CD4-positive, alpha-beta T cell treated with Interleukin-4 for 1 hour (primary cell): ENCODE measurements around the gene CCBE1.

Experiments
- DNase-seq, 2 donors: peaks; one replicate each; pipeline ENCODE4 v3.0.0-alpha.2; 2020 to 2022

Gene CCBE1

DNA sequence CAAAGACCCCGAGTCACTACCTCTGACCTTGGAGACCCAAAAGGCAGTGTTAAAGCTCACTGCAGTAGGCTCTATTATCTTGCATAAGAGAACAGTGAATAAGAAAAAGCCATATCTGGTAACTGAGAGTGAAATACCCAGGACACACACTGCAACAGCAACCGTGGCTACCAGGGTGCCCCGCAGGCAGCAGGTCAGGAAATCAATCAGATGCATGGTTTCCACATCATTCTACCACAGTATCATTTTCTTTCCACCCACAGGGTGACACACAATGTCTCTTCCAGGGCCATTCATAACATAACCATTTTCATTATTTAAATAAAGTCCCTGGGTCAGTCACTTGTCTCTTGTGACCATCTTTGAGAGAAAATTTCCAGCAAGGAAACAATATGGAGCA lies 131.3 kb downstream of the CCBE1 start:
- DNase-seq, result no peak

DNA sequence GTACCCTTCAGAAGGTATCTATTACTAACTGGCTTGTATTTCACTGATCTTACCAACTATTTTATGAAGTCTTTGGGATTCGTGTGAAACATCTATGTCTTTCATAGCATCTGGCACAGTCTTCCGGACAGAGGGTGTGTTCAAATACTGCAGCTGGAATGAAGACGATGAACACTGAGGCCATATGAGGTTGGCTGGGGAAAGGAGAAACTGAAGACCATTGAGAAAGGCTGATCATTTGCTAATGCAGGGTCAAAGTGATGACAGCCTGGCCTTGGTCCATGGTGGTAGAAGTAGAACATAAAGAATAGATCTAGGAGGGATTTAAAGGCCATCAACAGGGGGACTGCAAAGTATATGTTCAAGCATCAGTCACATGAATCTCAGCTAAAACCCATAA lies 132.7 kb downstream of the CCBE1 start:
- no peak for DNase-seq

DNA sequence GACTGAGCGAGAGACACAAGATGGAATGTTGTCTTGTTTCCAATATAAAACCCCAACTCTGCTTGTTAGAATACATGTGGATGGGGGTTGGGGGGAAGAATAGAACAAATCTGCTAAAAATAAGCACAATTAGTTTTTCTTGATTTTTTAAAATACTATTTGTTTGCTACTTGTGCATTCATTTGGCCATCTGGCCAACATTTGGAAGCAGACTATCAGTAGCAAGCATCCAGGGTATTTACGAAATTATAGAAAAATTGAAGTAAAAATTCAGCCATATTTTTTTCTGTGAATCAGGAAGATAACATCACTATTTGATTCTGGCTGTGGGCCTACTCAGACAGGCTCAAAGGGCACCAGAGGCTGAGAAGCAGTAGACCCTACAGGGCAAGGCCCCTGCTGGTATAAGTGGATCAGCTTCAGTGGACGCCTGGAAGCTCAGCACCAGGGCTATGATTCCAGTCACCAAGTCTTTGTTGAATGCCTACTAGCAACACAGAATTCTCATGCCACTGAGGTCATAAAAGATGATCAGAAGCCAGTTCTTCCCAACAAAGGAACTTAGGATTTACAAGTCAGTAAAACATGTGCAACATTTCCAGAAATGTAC lies 133.9 kb downstream of the CCBE1 start:
- DNase-seq, result no peak

DNA sequence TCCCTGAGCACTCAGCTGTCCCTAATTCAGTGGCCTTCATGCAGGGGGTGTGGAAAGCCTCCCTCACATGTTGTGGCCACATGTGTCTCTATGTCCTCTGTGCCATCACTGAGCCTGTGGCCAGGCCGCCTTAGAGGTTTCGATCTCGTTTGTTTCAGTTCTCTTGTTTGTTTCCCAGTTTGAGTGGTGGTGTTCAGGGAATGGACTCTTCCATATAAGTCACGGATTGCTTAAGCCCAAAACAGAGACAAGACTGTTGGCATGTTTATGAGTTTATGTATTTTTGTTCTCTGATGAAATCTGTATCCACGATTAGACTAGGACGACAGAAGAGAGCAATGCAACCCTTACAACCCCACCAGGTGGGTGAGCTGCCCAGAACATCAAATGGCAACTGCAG lies 134.5 kb downstream of the CCBE1 start:
- DNase-seq, result no peak

DNA sequence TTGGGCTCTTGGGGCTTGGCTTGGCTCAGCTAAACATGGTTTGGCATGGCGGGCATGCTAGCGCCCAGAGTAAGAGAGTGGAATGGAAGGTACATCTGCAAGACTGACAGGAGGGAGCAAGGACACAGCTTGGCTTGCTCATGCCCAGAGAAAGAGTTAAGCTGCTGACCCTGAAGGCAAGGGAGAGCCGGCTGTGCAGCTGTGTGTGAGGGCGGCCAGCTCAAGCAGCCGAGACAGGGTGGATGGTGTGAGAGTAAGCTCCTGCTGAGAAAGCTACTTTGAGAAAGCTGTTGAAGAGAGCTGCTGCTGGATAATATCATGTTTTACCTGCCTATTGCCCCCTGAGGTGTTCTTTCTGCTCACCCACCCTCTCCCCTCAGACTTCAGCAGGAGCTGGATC lies 135.6 kb downstream of the CCBE1 start:
- DNase-seq, result no peak

DNA sequence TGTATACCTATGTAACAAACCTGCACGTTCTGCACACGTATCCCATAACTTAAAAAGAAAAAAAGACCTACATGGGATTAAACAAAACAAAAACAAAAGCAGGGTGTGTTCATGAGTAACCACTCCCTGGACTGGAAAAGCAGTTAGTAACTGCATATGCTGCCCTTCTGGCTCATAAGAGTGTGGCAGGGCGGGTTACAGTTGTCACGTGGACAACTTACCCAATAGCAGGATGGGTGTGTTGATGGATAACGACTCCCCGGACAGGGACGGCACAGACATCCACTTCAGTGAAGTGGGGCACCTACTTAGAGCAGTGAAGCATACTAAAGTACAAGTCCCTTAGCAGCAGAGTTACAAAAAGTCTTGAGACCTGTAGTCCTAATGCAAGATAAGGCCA lies 136.7 kb downstream of the CCBE1 start:
- no peak for DNase-seq

DNA sequence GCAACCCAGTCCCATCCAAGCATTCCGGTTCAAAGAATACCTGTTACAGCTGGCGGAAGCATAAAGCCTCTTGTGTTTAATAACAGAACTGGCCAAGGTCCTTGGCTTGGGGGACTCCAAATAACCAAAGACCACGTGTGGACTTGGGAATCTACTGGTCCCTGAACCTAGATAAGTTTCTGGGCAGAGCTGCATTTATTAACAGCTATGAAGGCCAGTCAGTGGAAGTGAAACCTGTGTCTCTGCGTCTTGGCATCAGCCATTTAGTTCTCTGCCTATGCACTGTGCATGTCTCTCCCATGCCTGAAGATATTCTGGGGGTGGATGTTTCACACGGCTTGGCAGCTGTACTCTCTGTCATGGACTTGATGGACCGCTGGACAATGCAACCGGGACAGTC lies 137.7 kb downstream of the CCBE1 start:
- DNase-seq, result no peak

DNA sequence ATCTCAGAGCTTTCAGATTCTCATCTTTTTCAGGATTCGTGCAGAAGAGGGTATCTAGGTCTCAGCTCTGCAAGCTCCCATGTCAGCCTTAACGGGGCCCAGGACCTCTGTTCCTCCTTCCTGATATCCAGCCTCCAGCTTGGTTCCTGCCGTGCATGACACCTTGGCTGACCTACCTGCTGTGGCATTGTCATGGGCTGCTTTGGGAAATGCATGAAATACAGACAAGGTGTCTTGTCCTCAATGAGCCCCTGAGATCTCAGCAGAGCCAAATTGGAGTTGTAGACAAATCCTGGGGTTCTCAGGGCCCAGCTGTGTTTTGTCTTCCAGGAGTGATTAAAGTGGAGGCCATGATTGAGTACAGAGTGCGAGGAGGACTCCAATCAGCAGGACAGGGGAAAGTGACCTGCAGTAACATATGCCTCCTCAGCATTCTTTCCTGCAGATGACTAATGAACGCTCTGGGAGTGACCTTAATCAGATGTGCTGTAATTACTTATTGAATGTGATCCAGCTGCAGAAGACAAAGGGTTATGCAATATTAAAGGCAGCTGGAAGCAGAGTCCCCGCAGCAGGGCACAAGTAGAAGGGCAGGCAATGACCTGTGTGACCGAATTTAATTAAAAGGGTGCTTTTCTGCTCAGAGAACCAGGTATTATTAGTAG lies 141.1 kb downstream of the CCBE1 start:
- no peak for DNase-seq

DNA sequence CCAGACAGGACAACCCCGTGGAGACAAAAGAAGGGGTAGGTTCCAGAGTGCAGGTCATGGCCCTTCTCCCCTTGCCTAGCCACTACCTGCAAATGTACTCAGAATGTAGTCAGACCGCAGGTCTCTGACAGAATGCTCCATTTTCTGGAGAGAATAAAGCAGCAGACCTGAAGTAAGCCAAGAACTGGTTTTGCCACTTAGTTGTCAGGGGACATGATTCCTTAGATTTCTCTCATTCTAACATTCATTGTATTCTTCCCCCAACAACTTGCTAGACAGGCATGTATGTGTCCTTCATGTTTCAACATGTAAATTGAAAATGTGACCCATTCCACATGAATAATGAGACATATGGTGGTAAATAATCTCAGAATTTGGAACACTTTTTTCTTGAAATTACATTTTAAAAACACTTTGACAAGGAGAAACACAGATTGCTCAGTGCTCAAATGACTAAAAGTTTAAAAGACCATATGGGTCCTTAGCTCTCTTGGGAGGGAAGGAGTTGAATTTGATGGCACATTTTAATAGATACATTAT lies 142.4 kb downstream of the CCBE1 start:
- no peak for DNase-seq

DNA sequence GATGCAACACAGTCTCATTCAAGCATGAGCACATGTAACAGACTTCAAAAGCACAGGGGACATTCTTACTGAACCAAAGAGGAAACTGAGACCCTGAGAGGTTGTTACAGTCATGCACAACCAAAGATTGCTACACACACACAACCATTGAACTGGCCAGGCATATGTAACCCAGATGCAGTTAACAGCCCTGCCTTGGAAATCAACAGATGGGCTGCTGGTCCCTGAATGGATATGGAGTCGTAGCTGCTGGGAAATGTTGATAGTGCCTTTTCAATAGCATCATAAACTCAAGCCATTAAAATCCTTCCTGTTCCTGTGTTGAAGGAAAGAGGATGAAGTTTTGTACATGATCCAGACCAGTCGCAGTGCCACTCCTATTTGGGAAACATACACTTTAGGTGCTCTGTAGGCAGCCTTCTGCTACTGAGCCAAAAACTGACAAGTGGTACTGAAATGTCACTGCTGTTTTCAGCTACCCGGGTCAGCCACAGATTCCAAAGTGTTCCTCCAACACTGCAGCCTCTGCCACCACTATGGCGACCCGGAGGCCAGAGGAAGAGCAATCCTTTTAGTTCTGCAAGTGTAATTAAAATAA lies 143.9 kb downstream of the CCBE1 start:
- no peak for DNase-seq

DNA sequence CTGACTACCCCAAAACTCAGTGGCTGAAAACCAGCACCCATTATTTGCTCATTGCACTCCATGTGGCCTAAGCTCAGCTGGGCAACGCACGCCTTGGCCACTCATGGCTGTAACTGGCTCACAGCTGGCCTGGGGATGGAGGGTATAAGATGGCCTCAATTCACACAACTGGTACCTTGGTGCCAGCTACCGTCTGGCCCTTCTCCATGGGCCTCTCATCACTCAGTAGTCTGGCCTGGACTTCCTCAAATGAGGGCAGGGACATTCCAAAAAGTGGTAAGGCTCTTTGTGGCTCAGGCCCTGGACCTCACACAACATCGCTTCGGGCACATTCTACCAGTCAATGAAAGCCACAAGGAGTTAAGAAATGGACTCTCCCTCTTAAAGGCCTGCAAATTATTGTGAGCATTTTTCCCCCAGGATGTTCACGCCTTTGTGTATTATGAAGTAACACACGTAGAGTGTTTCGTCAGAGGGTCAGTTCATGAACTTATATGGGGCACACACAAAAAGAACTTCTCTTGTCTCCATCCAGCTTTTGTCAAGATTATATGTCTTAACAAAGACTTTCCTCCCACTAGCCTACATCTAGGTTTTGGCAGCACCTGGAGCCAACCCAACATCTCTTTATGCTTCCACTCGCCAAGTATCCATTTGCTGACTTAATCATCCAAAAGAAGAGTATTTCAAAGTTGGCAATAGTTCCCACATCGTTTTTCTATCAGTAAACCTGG lies 145.2 kb downstream of the CCBE1 start:
- DNase-seq, result no peak

DNA sequence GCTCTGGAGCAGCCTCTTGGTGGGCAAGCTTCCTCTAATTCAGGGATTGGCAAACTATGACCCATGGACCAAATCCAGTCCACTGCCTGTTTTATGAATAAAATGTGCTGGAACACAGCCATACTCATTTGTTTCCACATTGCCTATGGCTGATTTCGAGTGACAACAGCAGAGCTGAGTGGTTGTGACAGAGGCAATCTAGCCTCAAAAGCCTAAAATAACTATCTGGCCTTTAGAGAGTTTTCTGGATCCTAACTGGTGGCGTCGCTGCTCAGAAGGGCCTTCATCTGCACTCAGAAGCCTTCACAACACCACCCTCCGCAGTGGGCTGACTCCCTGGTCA lies 147.1 kb downstream of the CCBE1 start:
- no peak for DNase-seq

DNA sequence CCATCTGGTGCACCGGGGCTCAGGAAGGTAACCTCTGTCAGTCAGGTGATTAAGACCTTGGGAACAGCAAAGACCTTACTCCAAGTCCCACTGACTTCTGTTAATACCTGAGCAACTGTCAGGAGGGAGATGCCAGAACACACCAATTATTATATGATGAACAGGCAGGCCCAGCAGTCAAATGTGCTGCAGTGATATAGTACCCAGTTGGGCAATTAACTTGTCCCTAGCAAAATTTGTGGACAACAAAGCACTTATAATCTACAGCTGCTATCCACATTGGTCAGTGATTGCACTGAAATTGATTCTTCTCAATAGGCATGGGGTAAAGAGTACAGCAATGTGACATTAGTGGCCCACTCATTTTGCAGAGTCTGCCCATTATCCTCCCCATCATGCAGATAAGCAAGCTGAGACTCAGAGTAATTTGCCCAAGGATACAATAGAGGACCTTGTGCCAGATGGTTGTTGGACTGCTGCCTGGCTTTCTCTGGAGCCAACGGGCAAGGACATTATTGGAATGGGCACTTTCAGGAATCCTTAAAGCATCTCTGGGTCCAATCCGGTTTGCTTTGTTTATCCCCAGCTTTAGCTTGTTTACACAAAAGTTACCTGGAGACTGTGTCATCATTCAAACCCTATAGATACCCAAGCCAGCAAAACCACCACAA lies 147.6 kb downstream of the CCBE1 start:
- no peak for DNase-seq

DNA sequence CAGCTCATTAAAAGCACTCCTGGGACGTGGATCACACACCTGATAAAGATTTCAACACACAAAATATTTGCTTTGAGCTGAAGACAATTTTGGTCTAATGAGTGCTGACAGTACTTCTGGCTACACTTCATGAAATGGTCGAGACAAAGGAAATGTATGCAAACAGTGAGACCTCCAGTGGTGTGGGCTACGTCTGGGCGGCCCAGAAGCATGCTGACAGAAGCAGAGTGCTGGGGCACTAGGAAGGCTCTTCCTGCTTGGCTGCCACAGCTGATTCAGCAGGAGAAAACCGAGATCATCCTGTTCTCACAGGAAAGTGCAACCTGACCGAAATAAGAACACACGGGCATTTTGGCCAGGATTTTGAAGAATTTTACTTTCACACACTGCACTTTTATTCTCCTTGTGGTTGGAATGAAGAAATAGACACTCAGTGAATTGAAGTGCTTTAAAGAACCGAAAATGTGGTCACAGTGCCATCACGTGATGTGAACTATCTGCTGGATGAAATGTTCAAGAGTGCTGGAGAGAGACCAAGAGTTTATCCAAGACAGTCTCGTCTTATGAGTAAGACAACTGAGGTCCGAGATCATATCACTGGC lies 149.5 kb downstream of the CCBE1 start:
- DNase-seq, result no peak

DNA sequence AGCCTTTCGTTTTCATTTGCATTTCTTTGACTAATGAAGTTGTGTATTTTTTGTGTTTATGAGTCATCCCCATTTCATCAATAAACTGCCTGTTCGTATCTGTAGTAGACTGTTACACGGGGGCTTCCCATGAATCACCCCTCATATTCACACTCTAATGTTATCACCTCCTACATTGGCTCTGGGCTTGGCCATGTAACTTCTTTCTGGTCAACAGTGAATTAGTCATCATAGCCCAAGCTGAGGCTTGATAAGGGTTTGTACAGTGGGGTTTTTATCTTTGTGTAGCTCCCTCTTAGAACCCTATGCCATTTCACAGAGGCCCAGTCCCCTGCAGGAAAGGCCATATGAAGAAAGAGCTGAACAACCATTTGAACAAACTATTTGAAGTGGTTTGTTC lies 151.0 kb downstream of the CCBE1 start:
- DNase-seq, result no peak

DNA sequence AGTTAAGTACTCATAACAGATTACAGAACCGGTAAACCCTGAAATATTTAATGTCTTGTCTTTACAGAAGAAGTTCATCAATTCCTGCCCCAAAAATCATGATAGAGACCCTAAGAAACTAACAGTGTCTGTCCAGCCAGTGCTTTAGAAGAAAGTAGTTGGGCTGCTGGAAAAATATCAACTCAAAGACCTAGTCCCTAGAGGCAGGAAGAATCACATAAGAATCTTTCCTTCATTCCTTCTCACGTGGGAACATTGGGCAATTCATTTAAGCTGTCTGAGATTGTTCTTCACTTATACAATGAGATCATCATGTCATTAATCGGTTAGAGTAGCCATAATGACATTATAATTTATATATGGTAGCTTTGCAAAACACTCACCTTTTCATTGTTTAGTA lies 156.4 kb downstream of the CCBE1 start:
- no peak for DNase-seq

DNA sequence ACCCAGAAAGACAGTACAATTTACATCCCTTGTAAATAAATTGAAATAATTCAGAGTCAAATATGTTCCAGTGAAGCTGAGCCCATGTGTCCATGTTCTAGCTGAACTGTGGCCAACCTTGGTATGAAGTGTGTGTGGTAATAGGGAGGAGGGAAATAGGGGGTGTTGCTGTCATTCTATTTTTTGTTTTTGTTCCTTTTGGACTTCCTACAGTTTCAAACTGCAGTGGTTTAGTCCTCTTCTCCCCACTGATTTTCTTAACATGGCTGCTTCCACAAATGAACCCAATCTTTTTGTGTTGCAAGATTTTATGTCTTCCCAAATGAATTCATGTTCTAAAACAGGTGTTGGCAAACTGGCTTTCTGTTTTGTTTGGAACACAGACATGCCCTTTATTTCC lies 156.9 kb downstream of the CCBE1 start:
- DNase-seq, result no peak

DNA sequence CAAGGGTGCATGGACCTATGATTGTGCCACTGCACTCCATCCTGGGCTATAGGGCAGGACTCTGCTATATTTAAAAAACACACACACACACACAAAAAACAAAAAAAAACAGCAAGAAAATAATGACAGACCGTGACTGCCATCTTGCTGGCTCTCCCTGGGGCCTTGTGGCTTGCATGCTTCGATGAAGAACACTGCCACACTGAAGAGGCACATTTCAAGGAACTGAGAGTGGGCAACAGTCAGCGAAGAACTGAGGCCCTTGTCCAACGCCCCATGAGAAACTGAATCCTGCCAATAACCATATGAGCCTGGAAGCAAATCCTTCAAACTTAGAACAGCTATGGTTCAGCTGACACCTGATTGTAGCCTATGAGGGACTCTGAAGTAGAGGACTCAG lies 158.1 kb downstream of the CCBE1 start:
- DNase-seq, result no peak

DNA sequence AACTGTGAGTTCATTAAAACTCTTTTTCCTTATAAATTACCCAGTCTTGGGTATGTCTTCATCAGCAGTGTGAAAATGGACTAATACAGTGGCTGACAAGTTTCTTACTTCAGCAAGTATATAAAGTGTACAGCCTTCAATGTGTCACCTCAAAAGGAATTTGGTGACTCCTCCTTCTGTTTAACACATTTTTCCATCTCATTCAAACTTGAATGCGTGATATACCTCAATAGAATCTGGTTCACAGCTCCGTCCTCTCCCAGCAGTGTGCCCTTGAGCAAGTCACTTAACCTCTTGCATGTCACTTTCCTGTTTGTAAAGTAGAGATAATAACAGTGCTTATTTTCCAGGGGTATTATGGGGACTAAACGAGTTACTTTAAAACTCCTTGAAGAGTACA lies 159.6 kb downstream of the CCBE1 start:
- no peak for DNase-seq

DNA sequence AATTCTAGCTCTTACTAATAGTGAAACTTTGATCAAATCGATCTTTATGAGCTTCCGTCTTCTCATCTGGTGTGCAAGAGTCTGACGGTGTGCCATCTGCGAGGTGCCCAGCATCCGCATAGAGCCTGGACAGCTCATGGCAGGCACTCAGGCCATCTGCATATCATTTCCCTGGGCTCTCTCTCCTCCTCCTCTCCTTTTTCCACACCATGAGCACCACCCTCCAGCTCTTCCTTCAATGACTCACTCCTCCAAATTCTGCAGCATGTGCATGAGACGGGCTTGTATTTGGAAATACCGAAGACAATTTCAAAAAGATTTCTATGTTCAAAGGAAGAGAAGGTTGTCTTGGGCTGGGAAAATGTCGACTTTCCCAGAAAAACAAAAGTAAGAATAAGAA lies 161.1 kb downstream of the CCBE1 start:
- DNase-seq, result no peak

DNA sequence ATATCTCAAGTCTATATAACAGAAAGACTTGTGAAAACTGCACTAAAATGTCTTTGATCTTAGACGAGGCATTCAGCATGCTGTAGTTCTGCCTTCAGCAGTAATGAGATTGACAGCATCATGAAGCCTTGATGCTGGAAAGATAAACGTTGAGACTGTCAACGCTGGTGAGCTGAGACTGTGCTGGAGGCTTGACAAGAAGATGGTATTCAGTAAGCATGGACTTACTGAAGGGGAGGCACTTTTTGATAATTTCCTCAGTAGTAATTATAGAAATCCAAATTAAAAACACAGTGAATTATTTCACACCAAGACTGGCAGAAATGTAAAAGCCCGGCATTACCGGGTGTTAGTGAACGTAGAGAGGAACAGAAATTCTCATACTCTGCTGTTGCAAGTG lies 162.2 kb downstream of the CCBE1 start:
- no peak for DNase-seq

DNA sequence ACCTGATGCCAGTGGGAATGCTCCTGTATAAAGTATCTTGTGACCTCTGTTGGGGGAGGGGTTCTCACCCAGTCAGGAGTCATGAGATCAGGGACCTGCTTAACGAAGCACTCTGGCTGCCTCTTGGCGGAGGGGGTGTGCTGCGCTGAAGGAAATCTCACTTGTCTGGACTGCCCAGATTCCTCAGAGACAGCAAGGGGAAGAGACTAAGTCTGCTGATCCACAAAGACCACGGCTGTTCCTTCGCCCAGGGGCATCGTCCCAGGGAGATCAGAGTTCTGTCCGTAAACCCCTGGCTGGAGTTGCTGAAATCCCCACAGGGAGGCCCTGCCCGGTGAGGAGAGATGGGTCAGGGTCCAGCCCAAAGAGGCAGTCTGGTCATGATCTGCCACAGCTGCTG lies 168.4 kb downstream of the CCBE1 start:
- no peak for DNase-seq
